Liver (tissue), 3 donors: ENCODE results near the gene KCNMA1.

Experiments used
- FOXA1 ChIP-seq: IDR thresholded peaks from 2 replicates; pipeline ENCODE4 v1.6.1; 2016; ENCODE audit warnings: antibody characterized with exemption
- GABPA ChIP-seq, 2 donors: IDR thresholded peaks in 1 of 2; conservative IDR thresholded peaks in 1 of 2; 2 replicates each; pipeline ENCODE4 v1.6.1; 2016; ENCODE audit warnings: antibody characterized with exemption in 2 of 2, mild to moderate bottlenecking in 1 of 2, moderate library complexity in 1 of 2
- RXRA ChIP-seq, 2 donors: IDR thresholded peaks; 2 replicates each; pipeline ENCODE4 v1.6.1; 2017 to 2018; ENCODE audit warnings: antibody characterized with exemption in 2 of 2, mild to moderate bottlenecking in 1 of 2
- TF ChIP-seq, protein P1 (sequence below): fragments of 150-350 bp; IDR thresholded peaks from 2 replicates; pipeline ENCODE4 v1.5.1; 2017; ENCODE audit warnings: improper control_type of control experiment, low read depth, low read length; ENCODE audit not compliant: missing input control
- donor health status: healthy.
- donor health status: healthy.

DNA sequence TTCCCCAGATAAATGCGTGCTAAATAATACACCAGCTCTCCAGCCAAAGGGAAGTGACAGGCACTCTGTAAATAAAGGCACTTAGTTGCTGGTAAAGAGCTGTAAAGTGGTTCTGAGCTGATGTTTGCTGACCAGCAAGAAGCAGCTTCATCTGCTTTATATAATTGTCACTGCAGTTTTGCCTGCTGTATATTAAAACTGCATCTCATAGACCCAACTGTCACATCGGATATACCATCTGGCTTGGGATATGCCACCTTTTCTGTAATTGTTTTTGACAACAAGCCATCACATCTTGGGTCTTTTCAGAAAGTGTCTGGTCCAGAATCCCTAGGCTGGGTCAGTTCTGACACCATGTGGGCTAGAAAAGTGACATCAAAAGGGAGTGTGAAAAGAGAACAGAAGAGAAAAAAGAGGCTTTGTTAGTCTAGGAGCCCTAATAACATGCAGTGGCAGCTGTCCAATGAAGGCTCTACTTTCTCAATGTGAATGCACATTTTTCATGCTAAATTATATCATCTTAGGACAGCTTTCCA is 697.6 kb downstream of the KCNMA1 start:
- TF ChIP-seq, protein P1, sequence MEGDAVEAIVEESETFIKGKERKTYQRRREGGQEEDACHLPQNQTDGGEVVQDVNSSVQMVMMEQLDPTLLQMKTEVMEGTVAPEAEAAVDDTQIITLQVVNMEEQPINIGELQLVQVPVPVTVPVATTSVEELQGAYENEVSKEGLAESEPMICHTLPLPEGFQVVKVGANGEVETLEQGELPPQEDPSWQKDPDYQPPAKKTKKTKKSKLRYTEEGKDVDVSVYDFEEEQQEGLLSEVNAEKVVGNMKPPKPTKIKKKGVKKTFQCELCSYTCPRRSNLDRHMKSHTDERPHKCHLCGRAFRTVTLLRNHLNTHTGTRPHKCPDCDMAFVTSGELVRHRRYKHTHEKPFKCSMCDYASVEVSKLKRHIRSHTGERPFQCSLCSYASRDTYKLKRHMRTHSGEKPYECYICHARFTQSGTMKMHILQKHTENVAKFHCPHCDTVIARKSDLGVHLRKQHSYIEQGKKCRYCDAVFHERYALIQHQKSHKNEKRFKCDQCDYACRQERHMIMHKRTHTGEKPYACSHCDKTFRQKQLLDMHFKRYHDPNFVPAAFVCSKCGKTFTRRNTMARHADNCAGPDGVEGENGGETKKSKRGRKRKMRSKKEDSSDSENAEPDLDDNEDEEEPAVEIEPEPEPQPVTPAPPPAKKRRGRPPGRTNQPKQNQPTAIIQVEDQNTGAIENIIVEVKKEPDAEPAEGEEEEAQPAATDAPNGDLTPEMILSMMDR = no peak
- TF ChIP-seq GABPA (IDR thresholded peaks at IDR 0.05 in 1 of 2, conservative IDR thresholded peaks at IDR 0.05 in 1 of 2) = no peak
- no peak for TF ChIP-seq FOXA1
- TF ChIP-seq RXRA (IDR thresholded peaks at IDR 0.05) = no peak
